WTC11 (cell line): Measurements from ENCODE around the gene SH3GL3.

ENCODE experiments used
- KAT7 ChIP-seq: sonication (generic); formaldehyde crosslinking; IDR thresholded peaks from 2 replicates; pipeline ENCODE4 v1.8.1; 2023; ENCODE audit warnings: missing genetic modification reagents, mild to moderate bottlenecking, borderline replicate concordance
- MYBL2 ChIP-seq: sonication (generic); formaldehyde crosslinking; IDR thresholded peaks from 2 replicates; pipeline ENCODE4 v1.8.1; 2023; ENCODE audit warnings: mild to moderate bottlenecking, moderate library complexity, missing genetic modification reagents
- NFYB ChIP-seq: sonication (generic); formaldehyde crosslinking; conservative IDR thresholded peaks from 2 replicates; pipeline ENCODE4 v1.8.0; 2022; ENCODE audit warnings: low read depth, missing genetic modification reagents
- NR1H2 ChIP-seq: sonication (generic); formaldehyde crosslinking; IDR thresholded peaks from 2 replicates; pipeline ENCODE4 v1.9.0; 2021; ENCODE audit warnings: mild to moderate bottlenecking, moderate library complexity, missing genetic modification reagents
- SMAD4 ChIP-seq: sonication (generic); formaldehyde crosslinking; IDR thresholded peaks from 2 replicates; pipeline ENCODE4 v1.8.0; 2022; ENCODE audit warnings: mild to moderate bottlenecking, missing genetic modification reagents
- SP1 ChIP-seq: sonication (generic); formaldehyde crosslinking; conservative IDR thresholded peaks from 2 replicates; pipeline ENCODE4 v1.8.1; 2022; ENCODE audit warnings: missing genetic modification reagents
- ZNF121 ChIP-seq: sonication (generic); formaldehyde crosslinking; IDR thresholded peaks from 2 replicates; pipeline ENCODE4 v1.8.0; 2023; ENCODE audit warnings: missing genetic modification reagents
- ZNF423 ChIP-seq: fragments of 250-450 bp; sonication (Bioruptor Pico); IDR thresholded peaks from 2 replicates; pipeline ENCODE4 v2.1.2; 2022; ENCODE audit warnings: mild to moderate bottlenecking, moderate library complexity
- TF ChIP-seq, protein P1 (sequence below): fragments of 200-600 bp; IDR thresholded peaks from 2 replicates; pipeline ENCODE4 v1.8.0; 2022; ENCODE audit warnings: antibody characterized with exemption
- TF ChIP-seq, protein P2 (sequence below): sonication (generic); formaldehyde crosslinking; IDR thresholded peaks from 2 replicates; pipeline ENCODE4 v1.8.1; 2022; ENCODE audit warnings: low read depth, missing genetic modification reagents, borderline replicate concordance
- TF ChIP-seq, protein P3 (sequence below): sonication (generic); formaldehyde crosslinking; IDR thresholded peaks from 2 replicates; pipeline ENCODE4 v1.8.0; 2022; ENCODE audit warnings: mild to moderate bottlenecking, missing genetic modification reagents
- TF ChIP-seq, protein P4 (sequence below): sonication (generic); formaldehyde crosslinking; IDR thresholded peaks from 2 replicates; pipeline ENCODE4 v1.8.1; 2023; ENCODE audit warnings: mild to moderate bottlenecking, moderate library complexity, missing genetic modification reagents
- TF ChIP-seq, protein P5 (sequence below): sonication (generic); formaldehyde crosslinking; conservative IDR thresholded peaks from 2 replicates; pipeline ENCODE4 v1.8.1; 2022; ENCODE audit warnings: mild to moderate bottlenecking, missing genetic modification reagents
- TF ChIP-seq, protein P6 (sequence below): sonication (generic); formaldehyde crosslinking; IDR thresholded peaks from 2 replicates; pipeline ENCODE4 v1.8.0; 2022; ENCODE audit warnings: mild to moderate bottlenecking, missing genetic modification reagents

DNA sequence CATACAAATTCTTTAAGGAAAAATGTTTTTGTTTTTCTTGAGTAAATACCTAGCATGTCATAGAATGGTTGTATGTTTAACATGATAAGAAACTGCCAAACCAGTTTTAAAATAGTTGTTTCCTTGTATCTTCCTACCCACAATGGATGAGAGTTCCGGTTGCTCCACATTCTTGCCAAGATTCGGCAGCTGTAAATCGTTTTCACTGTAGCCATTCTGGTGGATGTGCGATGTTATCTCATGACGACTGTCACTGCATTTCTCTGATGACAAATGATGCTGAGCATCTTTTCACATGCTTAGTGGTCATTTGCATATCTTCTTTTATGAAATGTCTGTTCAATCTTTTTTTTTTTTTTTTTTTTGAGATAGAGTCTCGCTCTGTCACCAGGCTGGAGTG is 36.6 kb upstream of the SH3GL3 start:
- TF ChIP-seq KAT7 (CRISPR knock-in tag): no peak
- no peak for TF ChIP-seq SP1 (CRISPR knock-in tag)
- TF ChIP-seq, protein P1, sequence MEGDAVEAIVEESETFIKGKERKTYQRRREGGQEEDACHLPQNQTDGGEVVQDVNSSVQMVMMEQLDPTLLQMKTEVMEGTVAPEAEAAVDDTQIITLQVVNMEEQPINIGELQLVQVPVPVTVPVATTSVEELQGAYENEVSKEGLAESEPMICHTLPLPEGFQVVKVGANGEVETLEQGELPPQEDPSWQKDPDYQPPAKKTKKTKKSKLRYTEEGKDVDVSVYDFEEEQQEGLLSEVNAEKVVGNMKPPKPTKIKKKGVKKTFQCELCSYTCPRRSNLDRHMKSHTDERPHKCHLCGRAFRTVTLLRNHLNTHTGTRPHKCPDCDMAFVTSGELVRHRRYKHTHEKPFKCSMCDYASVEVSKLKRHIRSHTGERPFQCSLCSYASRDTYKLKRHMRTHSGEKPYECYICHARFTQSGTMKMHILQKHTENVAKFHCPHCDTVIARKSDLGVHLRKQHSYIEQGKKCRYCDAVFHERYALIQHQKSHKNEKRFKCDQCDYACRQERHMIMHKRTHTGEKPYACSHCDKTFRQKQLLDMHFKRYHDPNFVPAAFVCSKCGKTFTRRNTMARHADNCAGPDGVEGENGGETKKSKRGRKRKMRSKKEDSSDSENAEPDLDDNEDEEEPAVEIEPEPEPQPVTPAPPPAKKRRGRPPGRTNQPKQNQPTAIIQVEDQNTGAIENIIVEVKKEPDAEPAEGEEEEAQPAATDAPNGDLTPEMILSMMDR: no peak
- TF ChIP-seq, protein P2, sequence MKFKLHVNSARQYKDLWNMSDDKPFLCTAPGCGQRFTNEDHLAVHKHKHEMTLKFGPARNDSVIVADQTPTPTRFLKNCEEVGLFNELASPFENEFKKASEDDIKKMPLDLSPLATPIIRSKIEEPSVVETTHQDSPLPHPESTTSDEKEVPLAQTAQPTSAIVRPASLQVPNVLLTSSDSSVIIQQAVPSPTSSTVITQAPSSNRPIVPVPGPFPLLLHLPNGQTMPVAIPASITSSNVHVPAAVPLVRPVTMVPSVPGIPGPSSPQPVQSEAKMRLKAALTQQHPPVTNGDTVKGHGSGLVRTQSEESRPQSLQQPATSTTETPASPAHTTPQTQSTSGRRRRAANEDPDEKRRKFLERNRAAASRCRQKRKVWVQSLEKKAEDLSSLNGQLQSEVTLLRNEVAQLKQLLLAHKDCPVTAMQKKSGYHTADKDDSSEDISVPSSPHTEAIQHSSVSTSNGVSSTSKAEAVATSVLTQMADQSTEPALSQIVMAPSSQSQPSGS: no peak
- no peak for TF ChIP-seq ZNF121 (CRISPR knock-in tag)
- TF ChIP-seq NFYB: no peak
- TF ChIP-seq SMAD4 (CRISPR knock-in tag): no peak
- TF ChIP-seq MYBL2 (CRISPR knock-in tag): no peak
- TF ChIP-seq, protein P3, sequence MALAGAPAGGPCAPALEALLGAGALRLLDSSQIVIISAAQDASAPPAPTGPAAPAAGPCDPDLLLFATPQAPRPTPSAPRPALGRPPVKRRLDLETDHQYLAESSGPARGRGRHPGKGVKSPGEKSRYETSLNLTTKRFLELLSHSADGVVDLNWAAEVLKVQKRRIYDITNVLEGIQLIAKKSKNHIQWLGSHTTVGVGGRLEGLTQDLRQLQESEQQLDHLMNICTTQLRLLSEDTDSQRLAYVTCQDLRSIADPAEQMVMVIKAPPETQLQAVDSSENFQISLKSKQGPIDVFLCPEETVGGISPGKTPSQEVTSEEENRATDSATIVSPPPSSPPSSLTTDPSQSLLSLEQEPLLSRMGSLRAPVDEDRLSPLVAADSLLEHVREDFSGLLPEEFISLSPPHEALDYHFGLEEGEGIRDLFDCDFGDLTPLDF (CRISPR knock-in tag): no peak
- TF ChIP-seq, protein P4, sequence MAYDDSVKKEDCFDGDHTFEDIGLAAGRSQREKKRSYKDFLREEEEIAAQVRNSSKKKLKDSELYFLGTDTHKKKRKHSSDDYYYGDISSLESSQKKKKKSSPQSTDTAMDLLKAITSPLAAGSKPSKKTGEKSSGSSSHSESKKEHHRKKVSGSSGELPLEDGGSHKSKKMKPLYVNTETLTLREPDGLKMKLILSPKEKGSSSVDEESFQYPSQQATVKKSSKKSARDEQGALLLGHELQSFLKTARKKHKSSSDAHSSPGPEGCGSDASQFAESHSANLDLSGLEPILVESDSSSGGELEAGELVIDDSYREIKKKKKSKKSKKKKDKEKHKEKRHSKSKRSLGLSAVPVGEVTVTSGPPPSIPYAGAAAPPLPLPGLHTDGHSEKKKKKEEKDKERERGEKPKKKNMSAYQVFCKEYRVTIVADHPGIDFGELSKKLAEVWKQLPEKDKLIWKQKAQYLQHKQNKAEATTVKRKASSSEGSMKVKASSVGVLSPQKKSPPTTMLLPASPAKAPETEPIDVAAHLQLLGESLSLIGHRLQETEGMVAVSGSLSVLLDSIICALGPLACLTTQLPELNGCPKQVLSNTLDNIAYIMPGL (CRISPR knock-in tag): no peak
- TF ChIP-seq, protein P5, sequence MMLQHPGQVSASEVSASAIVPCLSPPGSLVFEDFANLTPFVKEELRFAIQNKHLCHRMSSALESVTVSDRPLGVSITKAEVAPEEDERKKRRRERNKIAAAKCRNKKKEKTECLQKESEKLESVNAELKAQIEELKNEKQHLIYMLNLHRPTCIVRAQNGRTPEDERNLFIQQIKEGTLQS (CRISPR knock-in tag): no peak
- TF ChIP-seq, protein P6, sequence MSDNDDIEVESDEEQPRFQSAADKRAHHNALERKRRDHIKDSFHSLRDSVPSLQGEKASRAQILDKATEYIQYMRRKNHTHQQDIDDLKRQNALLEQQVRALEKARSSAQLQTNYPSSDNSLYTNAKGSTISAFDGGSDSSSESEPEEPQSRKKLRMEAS (CRISPR knock-in tag): no peak
- no peak for TF ChIP-seq NR1H2 (CRISPR knock-in tag)
- TF ChIP-seq ZNF423 (CRISPR knock-in tag): no peak
